ENCODE results near the gene CALN1. TPM values are rescaled to one million over a fixed set of nuclear protein-coding genes. Genes with fewer than 3 reads are reported as not detected.
"Not testable (repeated sequence)": the region's sequence is repeated elsewhere in the genome, so short reads cannot be mapped to it uniquely, and the experiment has no call there.

Gene CALN1
- total RNA-seq, 1 experiment from 2014 or later = not detected

GRCh38 chr7:72343991-72344390 lies 68.1 kb downstream of the CALN1 start:
- H3K4me3 ChIP-seq = no peak overlapping the region
- no peak for DNase-seq
- H3K27me3 ChIP-seq = 0 out of 2 replicates have a peak, but pooled peaks cover 2% of the 10 kb centered on the region
- no peaks in the 10 kb centered on the region for H3K36me3 ChIP-seq
- no peaks in the 10 kb centered on the region for H3K9me3 ChIP-seq

GRCh38 chr7:72343354-72343753 lies 68.8 kb downstream of the CALN1 start:
- H3K4me3 ChIP-seq, H3K9me3 ChIP-seq, DNase-seq, H3K27me3 ChIP-seq, H3K36me3 ChIP-seq: not testable (repeated sequence)

GRCh38 chr7:72337390-72338167 lies 74.6 kb downstream of the CALN1 start:
- no peak for DNase-seq
- Histone ChIP-seq H3K27me3 (peaks cover 11% of the 10 kb centered on the region; the same call in 1 of the 2 replicates), H3K9me3 (no peaks in the 10 kb centered on the region), H3K4me3 (no peak overlapping the region), H3K36me3 (no peaks in the 10 kb centered on the region)

- H3K4me3 ChIP-seq = no peak overlapping the region
- H3K36me3 ChIP-seq = no peaks in the 10 kb centered on the region
- DNase-seq = peak; percentile 5
- no peaks in the 10 kb centered on the region for H3K9me3 ChIP-seq
- H3K27me3 ChIP-seq = peaks cover 11% of the 10 kb centered on the region; the same call in 1 of the 2 replicates
Observed at GRCh38 chr7:72336632-72337389, 75.3 kb downstream of the CALN1 start.

GRCh38 chr7:72336382-72336631 lies 75.8 kb downstream of the CALN1 start:
- DNase-seq = no peak
- Histone ChIP-seq H3K27me3 (peaks cover 11% of the 10 kb centered on the region; the same call in 1 of the 2 replicates), H3K4me3 (no peak overlapping the region), H3K9me3 (no peaks in the 10 kb centered on the region), H3K36me3 (no peaks in the 10 kb centered on the region)

GRCh38 chr7:72335561-72336381 lies 76.4 kb downstream of the CALN1 start:
- Histone ChIP-seq H3K9me3 (no peaks in the 10 kb centered on the region), H3K4me3 (no peak overlapping the region), H3K27me3 (peaks cover 11% of the 10 kb centered on the region; the same call in 1 of the 2 replicates), H3K36me3 (no peaks in the 10 kb centered on the region)
- DNase-seq = no peak

GRCh38 chr7:72334698-72335097 lies 77.4 kb downstream of the CALN1 start:
- H3K9me3 ChIP-seq = no peaks in the 10 kb centered on the region
- no peak overlapping the region for H3K4me3 ChIP-seq
- DNase-seq = no peak
- H3K27me3 ChIP-seq = peaks cover 11% of the 10 kb centered on the region; the same call in 1 of the 2 replicates
- H3K36me3 ChIP-seq = no peaks in the 10 kb centered on the region

- Histone ChIP-seq H3K4me3 (no peak overlapping the region), H3K9me3 (no peaks in the 10 kb centered on the region), H3K36me3 (no peaks in the 10 kb centered on the region), H3K27me3 (peaks cover 11% of the 10 kb centered on the region; the same call in 1 of the 2 replicates)
- no peak for DNase-seq
Observed at GRCh38 chr7:72334066-72334465, 78.1 kb downstream of the CALN1 start.

GRCh38 chr7:72326811-72327210 lies 85.3 kb downstream of the CALN1 start:
- H3K9me3 ChIP-seq = no peaks in the 10 kb centered on the region
- no peaks in the 10 kb centered on the region for H3K36me3 ChIP-seq
- no peak for DNase-seq
- H3K27me3 ChIP-seq = no peaks in the 10 kb centered on the region
- H3K4me3 ChIP-seq = no peak overlapping the region

GRCh38 chr7:72326365-72326764 lies 85.8 kb downstream of the CALN1 start:
- no peak for DNase-seq
- Histone ChIP-seq H3K36me3 (no peaks in the 10 kb centered on the region), H3K9me3 (no peaks in the 10 kb centered on the region), H3K27me3 (no peaks in the 10 kb centered on the region), H3K4me3 (no peak overlapping the region)

- Histone ChIP-seq H3K9me3 (no peaks in the 10 kb centered on the region), H3K36me3 (no peaks in the 10 kb centered on the region), H3K4me3 (no peak overlapping the region), H3K27me3 (no peaks in the 10 kb centered on the region)
- no peak for DNase-seq
Observed at GRCh38 chr7:72325561-72325960, 86.6 kb downstream of the CALN1 start.

GRCh38 chr7:72321637-72322036 lies 90.5 kb downstream of the CALN1 start:
- Histone ChIP-seq H3K4me3 (no peak overlapping the region), H3K9me3 (no peaks in the 10 kb centered on the region), H3K36me3 (no peaks in the 10 kb centered on the region), H3K27me3 (no peaks in the 10 kb centered on the region)
- no peak for DNase-seq

GRCh38 chr7:72321081-72321480 lies 91.1 kb downstream of the CALN1 start:
- Histone ChIP-seq H3K4me3 (no peak overlapping the region), H3K36me3 (no peaks in the 10 kb centered on the region), H3K27me3 (no peaks in the 10 kb centered on the region), H3K9me3 (no peaks in the 10 kb centered on the region)
- DNase-seq = no peak

- Histone ChIP-seq H3K9me3 (no peaks in the 10 kb centered on the region), H3K36me3 (no peaks in the 10 kb centered on the region), H3K27me3 (no peaks in the 10 kb centered on the region), H3K4me3 (no peak overlapping the region)
- no peak for DNase-seq
Observed at GRCh38 chr7:72317341-72317740, 94.8 kb downstream of the CALN1 start.

GRCh38 chr7:72316148-72316547 lies 96.0 kb downstream of the CALN1 start:
- Histone ChIP-seq H3K4me3 (no peak overlapping the region), H3K9me3 (no peaks in the 10 kb centered on the region), H3K27me3 (no peaks in the 10 kb centered on the region), H3K36me3 (no peaks in the 10 kb centered on the region)
- DNase-seq = no peak

- DNase-seq = no peak
- H3K9me3 ChIP-seq = no peaks in the 10 kb centered on the region
- no peaks in the 10 kb centered on the region for H3K36me3 ChIP-seq
- no peaks in the 10 kb centered on the region for H3K27me3 ChIP-seq
- no peak overlapping the region for H3K4me3 ChIP-seq
Observed at GRCh38 chr7:72313906-72314305, 98.2 kb downstream of the CALN1 start.

- Histone ChIP-seq H3K9me3 (no peaks in the 10 kb centered on the region), H3K36me3 (no peaks in the 10 kb centered on the region), H3K27me3 (no peaks in the 10 kb centered on the region), H3K4me3 (no peak overlapping the region)
- DNase-seq = no peak
Observed at GRCh38 chr7:72310301-72310700, 101.8 kb downstream of the CALN1 start.

Data from MG63 (cell line).